Memory B cell (primary cell): Measurements from ENCODE around the gene XIST.

Source experiments
- ATAC-seq: fragments of 150-1000 bp; cut with Tn5 transposase; 2 replicates; pipeline ENCODE4 v1.10.0; 2021; ENCODE audit warnings: low read depth, mild to moderate bottlenecking, moderate library complexity
- DNase-seq, 2 donors: peaks; one replicate each; pipeline ENCODE4 v3.0.0; 2022; ENCODE audit warnings: low spot score in 2 of 2
- H3K27ac Mint-ChIP-seq: one replicate; pipeline ENCODE4 v1.8.0; 2022; ENCODE audit warnings: mild to moderate bottlenecking, moderate library complexity, mixed read lengths
- H3K27me3 Mint-ChIP-seq: one replicate; pipeline ENCODE4 v1.8.0; 2022; ENCODE audit warnings: mixed read lengths
- H3K36me3 Mint-ChIP-seq: one replicate; pipeline ENCODE4 v1.8.0; 2022; ENCODE audit warnings: mild to moderate bottlenecking, mixed read lengths
- H3K4me1 Mint-ChIP-seq: one replicate; pipeline ENCODE4 v1.8.0; 2022; ENCODE audit warnings: mixed read lengths
- H3K4me3 Mint-ChIP-seq: one replicate; pipeline ENCODE4 v1.8.0; 2022; ENCODE audit warnings: mild to moderate bottlenecking, moderate library complexity, mixed read lengths
- H3K9me3 Mint-ChIP-seq: one replicate; pipeline ENCODE4 v1.8.0; 2022; ENCODE audit warnings: mixed read lengths

The XIST gene

GRCh38 chrX:73850124-73851013, 2.1 kb downstream of the XIST start:
- no peak for ATAC-seq
- no peak for DNase-seq
- Mint-ChIP-seq H3K4me3 (no peak overlapping the region), H3K9me3 (no peaks in the 10 kb centered on the region), H3K27ac (no peak overlapping the region), H3K36me3 (no peaks in the 10 kb centered on the region), H3K4me1 (no peaks in the 10 kb centered on the region), H3K27me3 (no peaks in the 10 kb centered on the region)

- no peaks in the 10 kb centered on the region for H3K4me1 Mint-ChIP-seq
- H3K9me3 Mint-ChIP-seq, result no peaks in the 10 kb centered on the region
- H3K36me3 Mint-ChIP-seq, result no peaks in the 10 kb centered on the region
- H3K4me3 Mint-ChIP-seq, result no peak overlapping the region
- no peak overlapping the region for H3K27ac Mint-ChIP-seq
- no peak for DNase-seq
- ATAC-seq, result no peak
- H3K27me3 Mint-ChIP-seq, result no peaks in the 10 kb centered on the region
Observed at GRCh38 chrX:73849073-73849472, 3.4 kb downstream of the XIST start.

GRCh38 chrX:73847991-73848390, 4.5 kb downstream of the XIST start:
- Mint-ChIP-seq H3K4me1 (no peaks in the 10 kb centered on the region), H3K9me3 (no peaks in the 10 kb centered on the region)

GRCh38 chrX:73847100-73847499, 5.4 kb downstream of the XIST start:
- H3K4me3 Mint-ChIP-seq, result no peak overlapping the region

More at GRCh38 chrX:73847991-73848390, 4.5 kb downstream of the XIST start:
- Mint-ChIP-seq H3K4me3 (no peak overlapping the region), H3K36me3 (no peaks in the 10 kb centered on the region), H3K27ac (no peak overlapping the region), H3K27me3 (no peaks in the 10 kb centered on the region)
- DNase-seq (no peak), ATAC-seq (no peak)

DNA sequence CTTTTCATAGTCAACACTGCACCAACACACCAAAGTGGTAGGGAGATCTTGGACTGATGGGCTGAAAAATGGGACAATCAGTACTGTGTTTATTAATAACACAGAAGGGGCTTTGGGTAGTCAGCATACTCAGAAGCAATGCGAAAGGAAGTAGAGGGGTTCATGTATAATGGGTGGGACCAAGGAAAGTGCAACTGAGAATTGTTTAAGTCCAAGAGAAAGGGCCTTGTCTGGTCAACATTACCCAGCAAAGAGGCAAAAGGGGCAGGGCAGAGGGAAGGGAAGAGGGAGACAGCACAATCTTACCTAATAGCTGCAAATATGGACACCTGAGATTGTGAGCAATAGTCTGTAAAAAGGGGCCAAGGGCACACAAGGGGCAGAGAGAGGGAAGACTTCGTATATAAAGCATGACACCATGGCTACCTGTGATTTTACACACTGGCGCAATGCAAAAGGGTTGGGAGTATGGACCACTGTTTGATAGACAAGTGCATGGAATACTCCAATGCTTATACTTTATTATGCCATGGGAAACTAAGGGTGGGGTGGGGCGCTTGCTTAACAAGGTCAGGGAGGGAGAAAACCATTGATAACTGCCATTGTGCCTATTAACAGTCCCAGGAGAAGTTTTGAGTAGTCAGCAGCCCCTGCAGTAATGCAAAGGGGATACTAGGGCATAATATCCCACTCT, 9.8 kb downstream of the XIST start:
- DNase-seq, result no peak
- Mint-ChIP-seq H3K27ac (no peak overlapping the region), H3K4me3 (no peak overlapping the region), H3K4me1 (no peaks in the 10 kb centered on the region), H3K36me3 (no peaks in the 10 kb centered on the region), H3K27me3 (no peaks in the 10 kb centered on the region), H3K9me3 (no peaks in the 10 kb centered on the region)
- ATAC-seq, result no peak

More at GRCh38 chrX:73847100-73847499, 5.4 kb downstream of the XIST start:
- ATAC-seq (no peak), DNase-seq (no peak)
- Mint-ChIP-seq H3K27me3 (no peaks in the 10 kb centered on the region), H3K27ac (no peak overlapping the region), H3K9me3 (no peaks in the 10 kb centered on the region), H3K36me3 (no peaks in the 10 kb centered on the region), H3K4me1 (no peaks in the 10 kb centered on the region)

GRCh38 chrX:73841337-73841736, 11.2 kb downstream of the XIST start:
- no peak for ATAC-seq
- Mint-ChIP-seq H3K4me1 (no peaks in the 10 kb centered on the region), H3K36me3 (no peaks in the 10 kb centered on the region), H3K27ac (no peak overlapping the region), H3K9me3 (no peaks in the 10 kb centered on the region), H3K27me3 (no peaks in the 10 kb centered on the region), H3K4me3 (no peak overlapping the region)
- no peak for DNase-seq

DNA sequence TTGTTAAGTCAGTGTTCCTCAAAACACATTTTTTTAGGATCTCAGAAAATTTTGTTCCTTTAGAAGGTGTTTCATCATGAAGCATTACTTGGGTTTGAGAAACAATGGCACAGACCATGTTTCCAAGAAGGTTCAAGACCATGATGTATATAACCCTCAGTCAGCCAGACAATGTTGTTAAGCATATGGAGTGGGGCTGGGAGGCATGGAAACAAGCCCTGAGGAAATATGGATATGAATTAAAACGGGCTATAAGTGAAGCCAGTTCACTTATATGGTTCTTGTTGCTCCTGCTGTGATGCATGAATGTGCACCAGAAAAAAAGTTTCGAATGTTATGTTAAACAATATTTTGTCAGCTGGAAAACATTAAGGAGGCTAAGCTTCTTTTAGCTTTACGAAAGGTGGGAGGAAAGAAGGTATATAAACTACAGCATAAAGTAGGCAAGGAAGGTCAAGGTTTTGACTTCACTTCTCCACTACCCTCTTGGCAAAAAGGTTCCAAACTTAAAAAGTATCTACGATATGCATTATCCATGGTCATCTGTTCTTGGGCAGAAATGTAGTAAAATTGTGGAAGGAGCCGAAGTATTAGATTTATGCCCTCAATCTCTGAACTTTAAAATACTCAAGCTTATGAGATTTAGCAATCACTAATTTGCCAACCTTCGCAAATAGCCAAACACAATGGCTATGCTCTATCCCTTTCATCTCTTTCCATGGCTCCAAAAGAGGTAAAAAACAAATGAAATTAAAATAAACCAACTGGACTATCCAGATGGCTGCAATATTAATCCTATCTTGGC, 12.2 kb downstream of the XIST start:
- no peak for DNase-seq
- ATAC-seq, result no peak
- Mint-ChIP-seq H3K9me3 (no peaks in the 10 kb centered on the region), H3K27me3 (no peaks in the 10 kb centered on the region), H3K4me3 (no peak overlapping the region), H3K27ac (no peak overlapping the region), H3K36me3 (no peaks in the 10 kb centered on the region), H3K4me1 (no peaks in the 10 kb centered on the region)

GRCh38 chrX:73839152-73839551, 13.4 kb downstream of the XIST start:
- Mint-ChIP-seq H3K27me3 (no peaks in the 10 kb centered on the region), H3K9me3 (no peaks in the 10 kb centered on the region), H3K4me3 (no peak overlapping the region), H3K27ac (no peak overlapping the region), H3K36me3 (no peaks in the 10 kb centered on the region), H3K4me1 (no peaks in the 10 kb centered on the region)
- DNase-seq (no peak), ATAC-seq (no peak)

- H3K9me3 Mint-ChIP-seq, result no peaks in the 10 kb centered on the region
- H3K27ac Mint-ChIP-seq, result no peak overlapping the region
- DNase-seq (no peak), ATAC-seq (no peak)
- no peaks in the 10 kb centered on the region for H3K4me1 Mint-ChIP-seq
- no peak overlapping the region for H3K4me3 Mint-ChIP-seq
- H3K27me3 Mint-ChIP-seq, result no peaks in the 10 kb centered on the region
- no peaks in the 10 kb centered on the region for H3K36me3 Mint-ChIP-seq
Observed at GRCh38 chrX:73838123-73838522, 14.4 kb downstream of the XIST start.

DNA sequence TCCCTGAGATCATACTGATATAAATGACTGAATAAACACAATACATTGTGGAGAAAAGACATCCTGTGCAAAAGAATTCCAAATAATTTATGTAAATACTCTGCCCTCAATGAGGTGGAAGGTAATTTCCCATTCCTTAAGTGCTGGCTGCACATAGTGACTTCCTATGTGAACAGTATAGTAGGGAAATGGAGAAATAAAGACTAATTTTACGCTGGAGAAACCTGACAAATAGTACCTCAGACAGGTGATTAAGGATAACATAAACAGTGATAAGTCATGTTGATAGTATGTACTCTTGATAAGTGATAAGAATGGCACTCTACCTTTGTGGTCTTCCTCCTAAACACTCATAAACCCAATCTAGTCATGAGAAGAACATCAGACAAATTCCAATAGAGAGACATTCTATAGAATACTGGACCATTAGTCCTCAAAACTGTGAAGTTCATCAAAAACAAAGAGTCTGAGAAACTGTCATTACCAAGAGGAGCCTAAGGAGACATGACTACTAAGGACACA, 15.5 kb downstream of the XIST start:
- no peak for DNase-seq
- no peak for ATAC-seq
- Mint-ChIP-seq H3K36me3 (no peaks in the 10 kb centered on the region), H3K9me3 (no peaks in the 10 kb centered on the region), H3K4me3 (no peak overlapping the region), H3K27ac (no peak overlapping the region), H3K4me1 (no peaks in the 10 kb centered on the region), H3K27me3 (no peaks in the 10 kb centered on the region)

DNA sequence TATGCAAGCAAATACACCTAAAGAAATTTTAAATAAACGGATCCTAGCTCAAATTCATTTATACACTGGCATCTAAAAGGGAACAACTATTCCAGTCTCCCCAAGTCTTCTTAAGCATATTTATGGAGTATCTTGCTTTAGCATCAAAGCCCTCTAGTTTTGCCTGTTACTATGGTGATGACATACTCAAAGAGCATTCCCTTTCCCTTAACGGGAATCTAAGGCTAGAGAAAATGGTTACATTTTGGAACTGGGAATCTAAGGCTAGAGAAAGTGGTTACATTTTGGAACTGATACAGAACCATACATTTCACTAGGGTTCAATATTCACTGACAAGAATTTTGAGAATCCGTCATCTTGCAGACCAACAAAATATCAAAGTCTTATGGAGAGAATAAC, 18.3 kb downstream of the XIST start:
- ATAC-seq (no peak), DNase-seq (no peak)
- no peak overlapping the region for H3K4me3 Mint-ChIP-seq
- H3K27ac Mint-ChIP-seq, result no peak overlapping the region
- no peaks in the 10 kb centered on the region for H3K36me3 Mint-ChIP-seq
- no peaks in the 10 kb centered on the region for H3K9me3 Mint-ChIP-seq
- peaks cover 3% of the 10 kb centered on the region for H3K27me3 Mint-ChIP-seq
- H3K4me1 Mint-ChIP-seq, result no peaks in the 10 kb centered on the region

GRCh38 chrX:73832319-73832718, 20.2 kb downstream of the XIST start:
- no peaks in the 10 kb centered on the region for H3K4me1 Mint-ChIP-seq

DNA sequence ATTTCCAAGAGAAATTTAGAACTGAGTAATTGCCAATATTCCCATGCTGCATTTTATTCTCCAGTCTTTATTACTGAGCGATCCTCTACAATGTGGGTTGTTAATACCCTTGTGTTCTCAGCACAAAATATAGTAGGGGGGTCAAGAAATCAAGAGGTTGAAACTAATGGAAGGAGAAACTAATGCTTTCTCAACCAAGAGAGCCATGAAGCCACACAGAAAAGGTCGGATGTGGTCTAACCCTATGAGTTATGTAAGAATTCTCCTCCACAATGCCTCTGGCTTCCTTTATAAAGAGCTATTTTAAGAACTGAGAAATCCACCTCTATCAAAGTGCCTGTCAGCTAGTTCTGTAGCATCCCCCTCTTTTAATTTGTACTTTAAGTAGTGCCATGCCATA, 21.0 kb downstream of the XIST start:
- Mint-ChIP-seq H3K4me3 (no peak overlapping the region), H3K4me1 (no peaks in the 10 kb centered on the region)
- ATAC-seq, result no peak

More at GRCh38 chrX:73832319-73832718, 20.2 kb downstream of the XIST start:
- ATAC-seq (no peak), DNase-seq (no peak)
- H3K27me3 Mint-ChIP-seq, result peaks cover 9% of the 10 kb centered on the region
- H3K27ac Mint-ChIP-seq, result no peak overlapping the region
- H3K9me3 Mint-ChIP-seq, result no peaks in the 10 kb centered on the region
- no peaks in the 10 kb centered on the region for H3K36me3 Mint-ChIP-seq
- no peak overlapping the region for H3K4me3 Mint-ChIP-seq

More for the DNA sequence above, 21.0 kb downstream of the XIST start:
- H3K36me3 Mint-ChIP-seq, result no peaks in the 10 kb centered on the region
- no peak overlapping the region for H3K27ac Mint-ChIP-seq
- H3K27me3 Mint-ChIP-seq, result peaks cover 11% of the 10 kb centered on the region
- no peaks in the 10 kb centered on the region for H3K9me3 Mint-ChIP-seq
- DNase-seq, result no peak
